SHP77 (cell line): ENCODE measurements around the gene PDPR.
"Not testable (repeated sequence)": the region's sequence is repeated elsewhere in the genome, so short reads cannot be mapped to it uniquely, and the experiment has no call there.

Experiments used
- DNase-seq, 2 experiments: peaks; one replicate each; lab custom pipeline; 2025; lab: John Stamatoyannopoulos, UW

Gene PDPR

DNA sequence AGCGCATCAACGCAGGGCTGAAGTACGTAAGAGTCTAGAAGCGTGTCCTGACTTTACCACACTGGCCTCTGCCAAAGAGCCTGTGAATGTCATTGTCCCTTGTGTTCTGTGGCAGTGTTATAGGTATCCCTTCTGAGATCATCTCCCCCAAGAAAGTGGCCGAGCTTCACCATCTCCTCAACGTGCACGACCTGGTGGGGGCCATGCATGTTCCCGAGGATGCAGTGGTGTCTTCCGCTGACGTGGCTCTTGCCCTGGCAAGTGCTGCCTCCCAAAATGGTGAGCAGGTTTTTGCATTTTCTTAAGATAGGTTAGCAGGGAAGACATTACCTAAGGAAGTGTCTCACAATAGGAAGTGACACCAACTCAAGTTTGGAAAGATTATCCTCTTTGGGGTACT lies 14.7 kb downstream of the PDPR start:
- not testable (repeated sequence) for DNase-seq

DNA sequence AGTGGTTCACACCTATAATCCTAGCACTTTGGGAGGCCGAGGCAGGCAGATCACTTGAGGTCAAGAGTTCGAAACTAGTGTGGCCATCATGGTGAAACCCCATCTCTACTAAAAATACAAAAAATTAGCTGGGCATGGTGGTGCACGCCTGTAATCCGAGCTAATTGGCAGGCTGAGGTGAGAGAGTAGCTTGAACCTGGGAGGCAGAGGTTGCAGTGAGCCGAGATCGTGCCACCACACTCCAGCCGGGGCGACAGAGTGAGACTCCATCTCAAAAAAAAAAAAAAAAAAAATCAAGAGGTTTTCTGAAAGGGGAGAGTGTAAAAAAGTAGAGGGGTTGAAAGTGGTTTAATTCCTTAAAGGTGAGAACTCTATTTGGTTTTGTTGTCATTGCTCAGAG lies 21.7 kb downstream of the PDPR start:
- not testable (repeated sequence) for DNase-seq

DNA sequence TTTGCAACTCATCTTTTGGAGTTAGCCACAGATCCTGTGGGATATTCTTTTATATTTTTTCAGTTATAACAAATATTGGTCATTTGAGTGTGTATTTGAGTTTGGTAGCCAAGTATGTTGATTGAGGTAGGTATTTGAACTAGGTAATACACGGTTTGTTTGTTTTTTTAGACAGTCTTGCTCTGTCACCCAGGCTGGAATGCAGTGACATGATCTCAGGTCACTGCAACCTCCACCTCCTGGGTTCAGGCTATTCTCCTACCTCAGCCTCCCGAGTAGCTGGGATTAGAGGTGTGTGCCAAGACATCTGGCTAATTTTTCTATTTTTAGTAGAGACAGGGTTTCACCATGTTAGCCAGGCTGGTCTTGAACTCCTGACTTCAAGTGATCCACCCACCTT lies 22.5 kb downstream of the PDPR start:
- DNase-seq, result not testable (repeated sequence)

DNA sequence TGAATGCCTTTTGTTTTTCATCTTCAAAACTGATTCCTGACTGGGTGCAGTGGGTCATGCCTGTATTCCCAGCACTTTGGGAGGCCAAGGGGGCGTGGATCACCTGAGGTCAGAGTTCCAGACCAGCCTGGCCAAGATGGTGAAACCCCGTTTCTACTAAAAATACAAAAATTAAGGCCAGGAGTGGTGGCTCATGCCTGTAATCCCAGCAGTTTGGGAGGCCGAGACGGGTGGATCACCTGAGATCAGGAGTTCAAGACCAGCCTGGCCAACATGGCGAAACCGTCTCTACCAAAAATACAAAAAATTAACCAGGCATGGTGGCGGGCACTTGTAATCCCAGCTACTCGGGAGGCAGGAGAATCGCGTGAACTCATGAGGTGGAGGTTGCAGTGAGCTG lies 28.6 kb downstream of the PDPR start:
- not testable (repeated sequence) for DNase-seq

DNA sequence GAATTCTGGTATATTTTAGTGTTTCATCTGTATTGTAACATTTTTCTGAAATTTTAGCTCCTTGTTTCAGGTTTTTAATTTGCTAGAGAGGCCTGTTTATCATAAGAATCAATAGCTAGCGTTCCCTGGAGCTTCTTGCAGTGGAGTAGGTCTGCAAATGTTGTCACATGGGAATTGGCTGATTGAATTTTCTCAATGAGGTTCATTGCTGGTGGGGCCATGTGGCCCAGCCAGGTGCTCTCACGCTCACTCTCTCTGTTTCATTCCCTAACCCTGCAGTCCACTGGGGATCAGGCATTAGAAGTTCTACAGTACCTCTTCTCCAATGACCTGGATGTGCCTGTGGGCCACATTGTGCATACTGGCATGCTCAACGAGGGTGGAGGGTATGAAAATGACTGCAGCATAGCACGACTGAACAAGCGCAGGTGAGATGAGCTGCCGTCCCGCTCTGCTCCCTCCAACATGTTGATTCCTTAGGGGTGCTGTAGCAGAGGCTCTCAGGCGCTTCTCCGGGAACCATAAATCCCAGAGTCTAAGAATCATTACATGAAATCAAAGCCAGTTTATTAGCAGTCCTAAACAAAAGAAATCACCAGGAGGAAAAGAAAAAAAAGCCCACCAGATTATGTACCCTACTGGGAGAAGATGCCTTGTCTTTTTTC lies 29.2 kb downstream of the PDPR start:
- not testable (repeated sequence) for DNase-seq

DNA sequence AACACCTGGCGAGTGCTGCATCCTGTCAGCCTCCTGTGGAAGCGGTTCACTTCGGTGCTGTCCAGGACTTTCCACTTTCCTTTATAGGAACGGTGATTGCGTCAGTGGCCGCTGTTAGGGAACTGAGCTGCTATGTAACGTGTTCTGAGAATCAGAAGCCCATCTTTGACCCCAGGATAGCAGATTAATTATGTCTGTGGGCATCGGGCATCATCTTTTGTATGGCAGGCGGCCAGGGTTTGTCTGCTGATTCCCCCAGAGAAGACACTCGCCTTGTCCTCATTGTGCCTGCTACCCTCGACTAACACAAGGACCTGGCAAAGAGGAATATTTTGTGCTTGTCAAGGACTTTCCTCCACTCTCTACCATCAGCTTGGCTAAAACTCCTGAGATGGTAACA lies 33.7 kb downstream of the PDPR start:
- DNase-seq, result not testable (repeated sequence)

DNA sequence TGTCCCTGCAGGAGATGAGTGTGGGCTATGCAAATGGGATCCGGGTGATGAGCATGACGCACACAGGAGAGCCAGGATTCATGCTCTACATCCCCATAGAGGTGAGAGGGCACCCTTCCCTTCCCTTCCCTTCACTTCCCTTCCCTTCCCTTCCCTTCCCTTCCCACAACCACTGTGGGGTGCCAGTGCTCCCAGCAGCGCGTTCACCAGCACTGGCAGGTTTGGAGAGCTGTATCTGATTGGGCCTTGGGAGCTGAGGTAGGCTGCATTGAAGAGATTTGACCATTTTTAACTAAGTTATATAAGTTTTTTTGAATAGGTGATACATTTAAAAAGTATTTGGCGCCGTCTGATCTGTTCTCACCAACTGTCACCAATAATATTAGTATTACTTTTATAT lies 34.3 kb downstream of the PDPR start:
- not testable (repeated sequence) for DNase-seq

DNA sequence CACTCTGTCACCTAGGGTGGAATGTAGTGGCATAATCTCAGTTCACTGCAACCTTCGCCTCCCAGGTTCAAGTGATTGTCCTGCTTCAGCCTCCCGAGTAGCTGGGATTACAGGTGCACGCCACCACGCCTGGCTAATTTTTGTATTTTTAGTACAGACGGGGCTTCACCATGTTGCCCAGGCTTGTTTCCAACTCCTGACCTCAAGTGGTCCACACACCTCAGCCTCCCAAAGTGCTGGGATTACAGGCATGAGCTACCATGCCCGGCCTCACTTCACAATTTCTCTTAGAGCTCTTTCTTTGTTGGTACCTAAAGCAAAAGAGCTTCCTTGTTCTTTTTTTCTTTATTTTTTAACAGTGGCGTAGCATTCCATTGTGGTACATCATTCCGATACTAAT lies 35.2 kb downstream of the PDPR start:
- not testable (repeated sequence) for DNase-seq

DNA sequence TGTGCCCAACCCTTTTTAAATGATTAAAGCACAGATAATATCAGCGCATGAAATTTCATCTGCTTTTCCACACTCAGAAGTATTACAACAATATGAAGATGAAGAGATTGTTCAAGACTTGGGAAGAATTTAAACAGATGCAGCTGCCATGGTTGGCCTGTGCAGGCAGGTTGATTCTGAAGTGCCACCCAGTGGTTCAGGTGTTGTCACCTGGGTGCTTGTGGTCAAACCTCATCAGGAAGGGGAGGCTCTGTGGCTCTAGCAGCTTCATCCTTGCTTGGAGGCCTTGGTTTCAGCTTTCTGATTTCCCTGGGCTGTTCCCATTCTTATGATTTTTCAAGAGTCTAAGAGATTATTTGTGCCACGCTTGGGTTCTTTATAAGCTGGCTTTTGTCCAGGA lies 37.3 kb downstream of the PDPR start:
- DNase-seq, result no peak

DNA sequence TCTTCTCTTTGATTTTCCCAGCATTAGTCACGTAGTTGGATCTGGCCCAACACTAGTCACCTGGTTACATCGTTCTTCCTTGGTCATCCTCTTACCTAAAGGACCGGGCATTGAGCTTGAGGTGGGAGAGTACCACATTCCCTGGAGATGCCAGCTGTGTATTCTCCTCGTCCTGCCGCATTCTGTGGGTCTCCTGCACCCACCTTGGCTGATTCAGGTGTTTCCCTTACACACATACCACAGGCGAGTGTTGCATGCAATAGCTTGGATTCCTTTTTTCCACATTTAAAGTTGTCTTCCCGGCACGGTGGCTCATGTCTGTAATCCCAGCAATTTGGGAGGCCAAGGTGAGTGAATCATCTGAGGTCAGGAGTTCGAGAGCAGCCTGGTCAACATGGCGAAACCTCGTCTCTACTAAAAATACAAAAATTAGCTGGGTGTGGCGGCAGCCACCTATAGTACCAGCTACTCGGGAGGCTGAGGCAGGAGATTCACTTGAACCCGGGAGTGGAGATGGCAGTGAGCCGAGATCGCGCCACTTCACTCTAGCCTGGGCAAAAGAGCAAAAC lies 37.9 kb downstream of the PDPR start:
- no peak for DNase-seq

DNA sequence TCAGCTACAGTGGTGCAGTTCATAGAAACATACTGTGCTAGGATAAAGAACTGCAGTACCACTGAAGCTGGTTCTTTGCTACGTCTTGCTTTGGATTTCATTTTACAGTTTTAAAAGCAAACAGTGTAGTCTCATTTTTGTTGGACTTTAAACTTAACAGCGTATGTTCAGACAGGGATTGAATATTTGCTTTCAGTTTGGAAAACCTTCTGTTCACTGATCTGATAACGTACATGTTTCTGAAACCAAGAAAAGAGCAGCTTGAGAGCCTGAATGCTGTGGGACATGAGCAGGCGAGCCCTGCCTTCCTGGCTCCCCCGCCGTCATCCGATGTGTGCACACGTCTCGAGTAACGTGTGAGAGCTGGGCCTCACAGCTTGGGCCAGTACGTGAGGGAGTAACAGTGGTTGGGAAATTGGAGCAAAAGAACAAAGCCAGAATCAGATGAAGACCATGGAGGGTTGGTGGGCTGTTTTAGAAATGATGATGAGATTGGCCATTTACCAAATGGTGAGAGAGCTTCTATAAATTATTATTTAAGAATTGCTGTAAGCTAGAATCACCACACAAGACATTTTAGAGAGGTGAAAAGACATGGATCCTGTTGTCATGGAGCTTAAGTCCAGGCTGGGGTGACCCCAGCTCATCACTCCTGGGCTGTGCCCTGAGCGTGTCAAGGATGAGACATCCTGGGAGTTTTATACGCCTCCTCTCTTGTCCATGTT lies 38.6 kb downstream of the PDPR start:
- DNase-seq, result no peak

DNA sequence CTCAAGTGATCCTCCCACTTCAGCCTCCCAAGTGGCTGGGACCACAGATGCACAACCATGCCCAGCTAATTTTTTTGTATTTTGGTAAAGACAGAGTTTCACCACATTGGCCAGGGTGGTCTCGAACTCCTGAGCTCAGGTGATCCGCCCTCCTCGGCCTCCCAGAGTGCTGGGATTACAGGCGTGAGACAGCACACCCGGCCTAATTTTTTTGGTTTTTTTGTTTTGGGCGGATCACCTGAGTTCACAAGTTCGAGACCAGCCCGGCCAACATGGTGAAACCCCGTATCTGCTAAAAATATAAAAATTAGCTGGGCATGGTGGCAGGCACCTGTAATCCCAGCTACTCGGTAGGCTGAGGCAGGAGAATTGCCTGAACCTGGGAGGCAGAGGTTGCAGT lies 40.6 kb downstream of the PDPR start:
- not testable (repeated sequence) for DNase-seq

DNA sequence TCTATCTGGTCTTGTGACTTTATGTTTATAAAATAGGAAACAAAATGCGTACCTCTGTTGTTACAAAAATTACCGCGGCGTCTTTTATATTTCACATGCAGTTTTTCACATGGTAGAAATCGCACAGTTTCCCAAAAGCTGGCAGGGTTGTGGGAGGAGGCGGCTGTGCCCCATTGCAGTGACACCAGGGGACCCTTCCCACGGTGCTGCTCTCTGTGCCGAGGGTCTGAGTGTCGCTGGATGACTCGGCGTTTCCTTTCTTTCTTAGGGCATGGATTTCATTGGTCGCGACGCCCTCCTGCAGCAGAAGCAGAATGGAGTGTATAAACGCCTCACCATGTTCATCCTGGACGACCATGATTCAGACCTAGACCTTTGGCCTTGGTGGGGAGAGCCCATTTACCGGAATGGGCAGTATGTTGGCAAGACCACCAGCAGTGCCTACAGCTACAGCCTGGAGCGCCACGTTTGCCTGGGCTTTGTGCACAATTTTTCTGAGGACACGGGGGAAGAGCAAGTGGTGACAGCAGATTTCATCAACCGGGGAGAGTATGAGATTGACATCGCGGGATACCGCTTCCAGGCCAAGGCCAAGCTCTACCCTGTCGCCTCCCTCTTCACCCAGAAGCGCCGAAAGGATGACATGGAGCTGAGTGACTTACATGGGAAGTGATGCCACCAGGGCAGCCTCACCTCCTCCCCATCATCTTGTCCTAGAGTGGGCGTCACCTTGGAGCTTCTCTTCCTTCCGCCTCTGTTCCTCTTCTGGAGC lies 42.3 kb downstream of the PDPR start:
- DNase-seq, result no peak

DNA sequence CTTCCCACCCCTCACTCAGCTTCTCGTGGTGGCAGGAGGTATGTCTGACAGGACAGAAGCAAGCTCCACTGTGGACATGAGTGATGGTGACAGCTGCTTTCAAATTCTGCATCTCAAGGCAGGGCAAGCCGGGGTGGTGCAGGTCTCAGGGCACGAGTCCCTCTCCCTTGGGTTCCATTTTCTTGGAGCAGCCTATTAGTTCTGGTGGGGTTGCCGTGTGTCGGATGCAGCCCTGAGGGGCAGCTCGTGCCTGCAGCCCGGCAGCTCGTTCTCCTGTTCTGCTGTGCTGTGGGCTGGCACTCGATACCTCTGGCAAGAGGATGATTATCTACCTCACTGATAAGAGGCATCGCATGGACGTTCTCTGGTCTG lies 43.0 kb downstream of the PDPR start:
- no peak for DNase-seq

DNA sequence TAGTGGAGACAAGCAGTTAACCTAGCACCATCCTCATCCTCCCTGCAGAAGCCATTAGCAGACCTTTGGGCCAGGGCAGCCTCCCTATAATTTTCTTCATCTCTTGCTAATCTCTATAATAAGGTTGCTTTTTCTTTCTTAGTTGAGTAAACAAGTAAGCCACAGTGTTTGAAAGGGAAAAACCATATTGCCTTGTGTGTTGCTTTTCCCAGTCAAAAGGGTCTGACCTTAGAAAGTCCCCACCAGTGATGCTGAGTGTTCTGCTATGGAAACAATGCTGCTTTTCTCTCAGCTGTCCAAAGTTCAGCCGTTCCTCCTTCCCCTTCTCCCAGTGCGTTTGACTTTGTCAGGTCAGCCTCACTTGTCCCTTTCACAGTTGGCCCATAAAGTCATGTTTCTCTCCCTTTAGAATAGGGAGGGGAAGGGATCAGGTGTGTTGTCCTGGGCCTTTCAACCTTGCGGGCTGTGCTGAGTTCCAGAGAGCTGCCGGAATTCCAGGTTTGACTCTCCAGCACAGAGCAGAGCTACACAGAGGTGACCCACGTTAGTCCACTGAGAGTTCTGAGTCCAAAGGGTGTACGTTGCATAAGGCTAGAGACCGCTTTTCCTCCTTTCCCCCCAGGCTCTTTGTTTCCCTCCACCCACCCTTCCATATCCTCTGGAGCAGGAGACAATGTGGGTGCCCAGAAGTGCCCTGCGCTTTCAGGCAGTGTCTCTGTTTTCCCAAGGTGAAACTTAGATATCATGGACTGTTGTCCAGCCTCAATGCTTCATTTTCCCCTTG lies 43.5 kb downstream of the PDPR start:
- DNase-seq, result no peak

DNA sequence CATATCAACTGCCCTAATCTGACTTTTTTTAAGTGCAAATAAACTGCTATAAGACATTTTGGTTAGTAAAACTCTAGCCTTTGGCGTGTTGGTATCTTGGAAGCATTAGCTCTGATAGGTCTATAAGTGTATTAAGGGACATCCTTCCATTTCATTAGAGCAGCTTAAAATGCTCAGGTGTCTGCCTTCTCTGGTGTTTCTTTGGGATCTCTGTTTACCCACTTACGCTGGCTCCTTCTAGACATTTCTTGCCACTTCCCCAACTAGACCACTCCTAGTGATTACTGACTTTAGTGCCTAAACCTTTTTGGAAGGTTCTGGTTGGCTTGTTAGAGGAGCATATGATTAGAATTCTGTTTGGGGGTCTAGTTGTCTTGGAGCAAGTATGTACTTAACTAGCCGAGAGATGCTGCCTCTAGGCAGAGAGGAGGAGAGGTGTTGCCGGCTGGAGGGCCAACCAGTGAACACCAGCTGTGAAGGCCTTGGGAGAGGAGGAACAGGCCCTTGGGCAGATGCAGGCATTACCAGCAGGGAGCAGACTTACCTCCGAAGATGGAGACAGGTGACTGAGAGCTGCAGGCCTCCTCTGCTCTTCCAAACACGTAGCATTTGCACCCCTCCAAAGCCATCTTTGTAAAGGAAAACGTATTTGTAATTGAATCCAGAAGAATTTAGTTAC lies 44.3 kb downstream of the PDPR start:
- no peak for DNase-seq

DNA sequence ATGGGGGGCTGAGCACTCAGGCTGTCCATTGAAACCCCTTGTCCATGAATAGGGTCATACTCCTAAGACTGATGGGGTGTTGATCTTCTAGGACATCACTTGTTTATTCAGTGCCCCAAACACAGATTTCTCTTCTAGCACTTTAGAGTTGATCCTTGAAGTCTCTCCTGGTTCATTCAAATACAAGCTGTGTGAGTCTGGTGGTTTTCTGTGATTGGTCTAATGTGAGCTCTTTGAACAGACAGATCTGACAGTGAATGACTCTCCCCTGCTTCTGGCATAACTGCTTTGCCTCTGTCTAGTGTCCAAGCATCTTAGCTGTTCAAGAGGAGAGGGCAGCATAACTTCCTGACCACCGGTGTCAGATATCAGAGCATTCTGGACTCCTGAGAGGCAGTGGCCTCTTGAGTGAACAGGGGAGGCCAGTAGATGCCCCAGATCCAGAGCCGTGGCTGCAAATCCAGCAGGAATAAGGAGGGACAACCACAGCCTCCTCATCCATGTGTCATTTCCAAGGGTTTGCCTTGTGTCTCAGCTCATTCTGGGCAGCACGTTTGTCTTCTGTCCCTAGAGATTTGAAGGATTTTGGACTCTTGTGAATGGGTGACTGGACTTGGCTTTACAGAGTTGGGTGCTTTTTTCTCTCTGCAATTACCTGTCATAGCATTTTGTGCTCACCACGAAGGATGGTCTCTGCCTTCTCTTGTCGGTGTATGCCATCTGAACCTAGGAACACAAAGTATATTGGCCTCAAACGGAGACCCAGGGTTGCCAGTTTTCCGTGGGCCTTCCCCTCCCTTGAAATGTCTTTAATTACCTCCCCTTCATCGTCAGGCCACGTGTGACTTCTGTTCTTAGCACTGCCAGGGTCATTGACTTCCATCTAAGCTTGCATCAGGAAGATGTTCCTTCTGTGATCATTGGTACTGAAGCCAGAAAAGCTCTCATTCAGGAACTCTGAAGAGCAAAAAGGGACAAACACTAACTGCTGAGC lies 45.5 kb downstream of the PDPR start:
- DNase-seq, result no peak

DNA sequence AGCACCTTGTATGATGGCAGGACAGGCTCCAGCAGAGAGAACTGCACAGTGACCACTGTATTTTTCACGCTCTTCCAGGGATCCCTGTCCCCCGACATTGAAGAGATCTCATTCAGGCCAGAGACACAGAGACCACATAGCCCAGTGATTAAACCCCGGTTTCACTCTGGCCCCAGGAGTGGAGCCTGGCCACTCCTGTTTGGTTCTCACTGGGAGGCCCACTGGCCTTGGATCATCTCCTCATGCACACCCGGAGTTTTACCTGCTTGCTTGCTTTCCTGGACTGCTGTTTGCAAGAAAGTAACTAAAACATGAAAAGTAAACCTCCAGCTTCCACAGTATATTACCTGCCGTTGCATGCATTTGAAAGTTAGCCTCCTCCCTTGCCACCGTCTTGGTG lies 46.3 kb downstream of the PDPR start:
- no peak for DNase-seq

DNA sequence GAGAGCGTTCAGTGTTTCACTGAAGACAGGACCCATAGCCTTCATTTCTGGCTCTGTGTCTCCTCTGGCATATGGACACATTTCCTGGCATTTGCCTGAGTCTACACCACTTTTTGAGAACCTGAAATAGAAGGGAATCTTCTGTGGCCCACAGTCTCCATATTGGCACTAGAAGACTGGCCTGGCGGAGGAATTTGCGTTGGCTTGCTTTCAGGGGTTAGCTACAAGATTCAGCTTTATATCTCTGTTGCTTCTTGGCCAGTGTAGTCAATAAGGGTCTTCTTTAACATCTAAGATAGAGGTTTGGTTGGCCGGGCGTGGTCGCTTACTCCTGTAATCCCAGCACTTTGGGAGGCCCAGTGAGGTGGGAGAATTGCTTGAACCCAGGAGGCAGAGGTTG lies 46.7 kb downstream of the PDPR start:
- no peak for DNase-seq

DNA sequence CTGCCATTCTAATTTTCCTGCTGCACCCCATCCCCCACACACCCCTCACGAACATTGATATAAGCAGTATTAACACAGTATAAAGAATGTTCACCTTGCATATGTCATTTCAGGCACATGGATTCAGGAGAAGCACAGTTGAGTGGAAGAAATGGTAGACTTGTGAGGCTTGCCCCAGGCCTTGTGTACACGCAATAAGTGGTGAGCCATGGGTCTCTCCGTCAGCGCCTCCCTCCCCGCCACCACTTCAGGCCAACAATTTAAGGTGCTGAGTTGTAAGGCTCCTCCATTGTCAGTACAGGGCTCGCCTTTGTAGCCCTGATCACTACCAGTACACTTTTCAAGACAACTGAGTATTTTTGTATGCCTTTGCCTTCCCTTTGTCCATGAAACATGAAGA lies 47.2 kb downstream of the PDPR start:
- no peak for DNase-seq
